Stimulated activated CD8-positive, alpha-beta memory T cell treated with anti-CD3 and anti-CD28 coated beads, Interleukin-4, amount 100 ng/mL, for 48 hours (primary cell): ENCODE data around the gene MBP.
"Not testable (repeated sequence)": the region's sequence is repeated elsewhere in the genome, so short reads cannot be mapped to it uniquely, and the experiment has no call there.

ENCODE experiments used
- DNase-seq: peaks from one replicate; pipeline ENCODE4 v3.0.0-alpha.2; 2020

Gene MBP

GRCh38 chr18:77018650-77019049 lies 113.9 kb downstream of the MBP start:
- DNase-seq = not testable (repeated sequence)

GRCh38 chr18:77017355-77017754 lies 115.2 kb downstream of the MBP start:
- no peak for DNase-seq

GRCh38 chr18:77016936-77017335 lies 115.6 kb downstream of the MBP start:
- no peak for DNase-seq

GRCh38 chr18:77015771-77016710 lies 116.5 kb downstream of the MBP start:
- DNase-seq = no peak

- DNase-seq = no peak
These were observed 117.4 kb downstream of the MBP start for GRCh38 chr18:77015169-77015568.

GRCh38 chr18:77014538-77014937 lies 118.0 kb downstream of the MBP start:
- DNase-seq = no peak

- DNase-seq = no peak
These were observed 118.6 kb downstream of the MBP start for GRCh38 chr18:77013811-77014521.

- DNase-seq = no peak
These were observed 119.6 kb downstream of the MBP start for GRCh38 chr18:77012806-77013541.

- no peak for DNase-seq
These were observed 120.5 kb downstream of the MBP start for GRCh38 chr18:77012120-77012519.

GRCh38 chr18:77009675-77010074 lies 122.9 kb downstream of the MBP start:
- DNase-seq = no peak

GRCh38 chr18:77008576-77009315 lies 123.8 kb downstream of the MBP start:
- DNase-seq = no peak

- no peak for DNase-seq
These were observed 124.6 kb downstream of the MBP start for GRCh38 chr18:77008006-77008405.

GRCh38 chr18:77007251-77007650 lies 125.3 kb downstream of the MBP start:
- DNase-seq = no peak

GRCh38 chr18:77006305-77007175 lies 126.0 kb downstream of the MBP start:
- DNase-seq = no peak

- no peak for DNase-seq
These were observed 126.9 kb downstream of the MBP start for GRCh38 chr18:77005651-77006195.

GRCh38 chr18:77004555-77005380 lies 127.8 kb downstream of the MBP start:
- no peak for DNase-seq

- no peak for DNase-seq
These were observed 129.3 kb downstream of the MBP start for GRCh38 chr18:77003316-77003715.

- DNase-seq = no peak
These were observed 130.1 kb downstream of the MBP start for GRCh38 chr18:77002496-77002895.

GRCh38 chr18:77001979-77002378 lies 130.6 kb downstream of the MBP start:
- DNase-seq = no peak

GRCh38 chr18:77001041-77001440 lies 131.5 kb downstream of the MBP start:
- DNase-seq = no peak
